Stimulated activated naive CD8-positive, alpha-beta T cell treated with anti-CD3 and anti-CD28 coated beads, Interleukin-15, Interleukin-2, amounts not matched to agents 100 ng/mL and 50 ng/mL, for 24 hours (primary cell): ENCODE measurements around the gene PCDHB13.
"Not testable (repeated sequence)": the region's sequence is repeated elsewhere in the genome, so short reads cannot be mapped to it uniquely, and the experiment has no call there.

ENCODE experiments used
- H3K27ac Mint-ChIP-seq: one replicate; pipeline ENCODE4 v1.8.0; 2021; ENCODE audit warnings: mild to moderate bottlenecking, mixed read lengths
- H3K27me3 Mint-ChIP-seq: one replicate; pipeline ENCODE4 v1.8.0; 2021; ENCODE audit warnings: mixed read lengths
- H3K36me3 Mint-ChIP-seq: one replicate; pipeline ENCODE4 v1.8.0; 2021; ENCODE audit warnings: low read depth, mixed read lengths
- H3K4me1 Mint-ChIP-seq: one replicate; pipeline ENCODE4 v1.8.0; 2021; ENCODE audit warnings: low read depth, mixed read lengths
- H3K4me3 Mint-ChIP-seq: one replicate; pipeline ENCODE4 v1.8.0; 2021; ENCODE audit warnings: mild to moderate bottlenecking, mixed read lengths
- H3K9me3 Mint-ChIP-seq: one replicate; pipeline ENCODE4 v1.8.0; 2021; ENCODE audit warnings: mixed read lengths

The PCDHB13 gene

GRCh38 chr5:141213656-141214339 is at the start of gene PCDHB13:
Gene PCDHB13 (plus strand): TSS chr5:141213919. CDS start chr5:141214124, 205 bp downstream.
- Mint-ChIP-seq H3K27me3 (peaks cover 69% of the 10 kb centered on the region), H3K9me3 (peaks cover 18% of the 10 kb centered on the region)
- H3K36me3 Mint-ChIP-seq, H3K4me1 Mint-ChIP-seq, H3K4me3 Mint-ChIP-seq, H3K27ac Mint-ChIP-seq: not testable (repeated sequence)

- Mint-ChIP-seq H3K36me3 (peaks cover 3% of the 10 kb centered on the region), H3K4me3 (no peak within 1 kb of the TSS), H3K27ac (no peak within 1 kb of the TSS), H3K4me1 (no peaks in the 10 kb centered on the region), H3K27me3 (peaks cover 49% of the 10 kb centered on the region), H3K9me3 (peaks cover 14% of the 10 kb centered on the region)
Observed at GRCh38 chr5:141172381-141173204, 41.1 kb upstream of the PCDHB13 start, which contains the start of gene PCDHB7. Gene PCDHB7 (plus strand): TSS chr5:141172644. CDS start chr5:141172836, 192 bp downstream.

GRCh38 chr5:141174291-141175104 is 39.2 kb upstream of the PCDHB13 start:
- not testable (repeated sequence) for H3K27ac Mint-ChIP-seq, H3K4me3 Mint-ChIP-seq, H3K36me3 Mint-ChIP-seq, H3K4me1 Mint-ChIP-seq
- Mint-ChIP-seq H3K27me3 (peaks cover 37% of the 10 kb centered on the region), H3K9me3 (peaks cover 14% of the 10 kb centered on the region)

GRCh38 chr5:141175933-141176332 is 37.8 kb upstream of the PCDHB13 start:
- Mint-ChIP-seq H3K27me3 (peaks cover 32% of the 10 kb centered on the region), H3K4me3 (no peak overlapping the region), H3K4me1 (no peaks in the 10 kb centered on the region), H3K9me3 (peaks cover 14% of the 10 kb centered on the region), H3K27ac (no peak overlapping the region), H3K36me3 (peaks cover 7% of the 10 kb centered on the region)

- Mint-ChIP-seq H3K9me3 (peaks cover 16% of the 10 kb centered on the region), H3K27me3 (peaks cover 32% of the 10 kb centered on the region)
- H3K4me1 Mint-ChIP-seq, H3K27ac Mint-ChIP-seq, H3K36me3 Mint-ChIP-seq, H3K4me3 Mint-ChIP-seq: not testable (repeated sequence)
Observed at GRCh38 chr5:141177577-141178191, 36.0 kb upstream of the PCDHB13 start, which contains the start of gene PCDHB8. Gene PCDHB8 (plus strand): TSS chr5:141177790. CDS start chr5:141178035, 245 bp downstream.

- H3K4me3 Mint-ChIP-seq, H3K27ac Mint-ChIP-seq, H3K4me1 Mint-ChIP-seq, H3K36me3 Mint-ChIP-seq: not testable (repeated sequence)
- peaks cover 14% of the 10 kb centered on the region for H3K9me3 Mint-ChIP-seq
- H3K27me3 Mint-ChIP-seq: peaks cover 29% of the 10 kb centered on the region
Observed at GRCh38 chr5:141179371-141179770, 34.3 kb upstream of the PCDHB13 start.

GRCh38 chr5:141179876-141180275 is 33.8 kb upstream of the PCDHB13 start:
- not testable (repeated sequence) for H3K4me1 Mint-ChIP-seq, H3K27ac Mint-ChIP-seq, H3K4me3 Mint-ChIP-seq
- Mint-ChIP-seq H3K9me3 (peaks cover 17% of the 10 kb centered on the region), H3K27me3 (peaks cover 34% of the 10 kb centered on the region), H3K36me3 (peaks cover 15% of the 10 kb centered on the region)

- Mint-ChIP-seq H3K4me1 (no peaks in the 10 kb centered on the region), H3K27me3 (peaks cover 39% of the 10 kb centered on the region), H3K36me3 (peaks cover 19% of the 10 kb centered on the region), H3K9me3 (peaks cover 17% of the 10 kb centered on the region), H3K4me3 (no peak overlapping the region), H3K27ac (no peak overlapping the region)
Observed at GRCh38 chr5:141180313-141180712, 33.4 kb upstream of the PCDHB13 start.

- H3K4me1 Mint-ChIP-seq: no peaks in the 10 kb centered on the region
- no peak within 1 kb of the TSS for H3K27ac Mint-ChIP-seq
- H3K36me3 Mint-ChIP-seq: peaks cover 19% of the 10 kb centered on the region
- H3K27me3 Mint-ChIP-seq: peaks cover 52% of the 10 kb centered on the region
- no peak within 1 kb of the TSS for H3K4me3 Mint-ChIP-seq
- H3K9me3 Mint-ChIP-seq: peaks cover 17% of the 10 kb centered on the region
Observed at GRCh38 chr5:141182248-141182647, 31.5 kb upstream of the PCDHB13 start, which contains the start of gene PCDHB16. Gene PCDHB16 (plus strand): TSS chr5:141182387. CDS start chr5:141182560, 173 bp downstream.

GRCh38 chr5:141184117-141184855 is 29.4 kb upstream of the PCDHB13 start:
- H3K9me3 Mint-ChIP-seq: peaks cover 25% of the 10 kb centered on the region
- H3K27ac Mint-ChIP-seq, H3K4me1 Mint-ChIP-seq, H3K4me3 Mint-ChIP-seq: not testable (repeated sequence)
- peaks cover 23% of the 10 kb centered on the region for H3K36me3 Mint-ChIP-seq
- H3K27me3 Mint-ChIP-seq: peaks cover 65% of the 10 kb centered on the region

- Mint-ChIP-seq H3K27ac (no peak within 1 kb of the TSS), H3K36me3 (peaks cover 19% of the 10 kb centered on the region), H3K9me3 (peaks cover 28% of the 10 kb centered on the region), H3K27me3 (peaks cover 75% of the 10 kb centered on the region), H3K4me3 (peak within 1 kb of the TSS; percentile 24), H3K4me1 (no peaks in the 10 kb centered on the region)
Observed at GRCh38 chr5:141186897-141187512, 26.7 kb upstream of the PCDHB13 start, which contains the start of gene PCDHB9. Gene PCDHB9 (plus strand): TSS chr5:141187161. CDS start chr5:141187319, 158 bp downstream.

GRCh38 chr5:141188682-141189081 is 25.0 kb upstream of the PCDHB13 start:
- peaks cover 25% of the 10 kb centered on the region for H3K9me3 Mint-ChIP-seq
- not testable (repeated sequence) for H3K4me1 Mint-ChIP-seq, H3K27ac Mint-ChIP-seq, H3K4me3 Mint-ChIP-seq
- H3K27me3 Mint-ChIP-seq: peaks cover 73% of the 10 kb centered on the region
- H3K36me3 Mint-ChIP-seq: peaks cover 13% of the 10 kb centered on the region

GRCh38 chr5:141189131-141189530 is 24.6 kb upstream of the PCDHB13 start:
- peaks cover 24% of the 10 kb centered on the region for H3K9me3 Mint-ChIP-seq
- peaks cover 13% of the 10 kb centered on the region for H3K36me3 Mint-ChIP-seq
- not testable (repeated sequence) for H3K4me1 Mint-ChIP-seq, H3K27ac Mint-ChIP-seq, H3K4me3 Mint-ChIP-seq
- peaks cover 73% of the 10 kb centered on the region for H3K27me3 Mint-ChIP-seq
